Stimulated activated memory B cell treated with anti-CD40 and anti-IgM and Interleukin-4, amounts not matched to agents 10 μg/mL and 1 μg/mL and 100 μg/mL, for 72 hours (primary cell): ENCODE results near the gene HAUS7.

Experiments used
- ATAC-seq: fragments of 150-1000 bp; cut with Tn5 transposase; 2 replicates; pipeline ENCODE4 v1.10.0; 2021
- H3K27ac Mint-ChIP-seq: one replicate; pipeline ENCODE4 v1.8.0; 2022; ENCODE audit warnings: mild to moderate bottlenecking, mixed read lengths
- H3K27me3 Mint-ChIP-seq: one replicate; pipeline ENCODE4 v1.8.0; 2022; ENCODE audit warnings: mixed read lengths
- H3K36me3 Mint-ChIP-seq: one replicate; pipeline ENCODE4 v1.8.0; 2022; ENCODE audit warnings: mixed read lengths
- H3K4me1 Mint-ChIP-seq: one replicate; pipeline ENCODE4 v1.8.0; 2022; ENCODE audit warnings: mixed read lengths
- H3K4me3 Mint-ChIP-seq: one replicate; pipeline ENCODE4 v1.8.0; 2022; ENCODE audit warnings: mild to moderate bottlenecking, moderate library complexity, mixed read lengths
- H3K9me3 Mint-ChIP-seq: one replicate; pipeline ENCODE4 v1.8.0; 2022; ENCODE audit warnings: mixed read lengths

The HAUS7 gene

DNA sequence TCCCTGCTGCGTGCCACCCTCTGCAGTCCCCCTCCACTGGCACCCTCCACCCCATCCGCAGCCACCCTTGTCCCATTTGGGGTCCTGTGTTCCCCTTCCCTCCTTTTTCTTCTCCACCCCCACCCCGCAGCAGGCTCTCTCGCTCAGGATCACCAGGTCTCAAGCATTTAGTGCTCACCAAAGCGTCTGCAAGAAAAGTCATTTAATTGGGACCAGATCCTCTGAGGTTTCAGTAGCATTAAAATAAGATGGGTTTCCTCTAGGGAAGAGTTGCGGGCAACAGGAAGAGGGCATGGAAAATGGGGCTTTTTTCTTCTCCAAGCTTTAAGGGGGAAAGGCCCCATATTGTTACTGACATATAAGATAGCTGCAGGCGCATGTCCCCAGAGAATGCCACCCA, 4.9 kb upstream of the HAUS7 start:
- Mint-ChIP-seq H3K4me1 (no peaks in the 10 kb centered on the region), H3K36me3 (no peaks in the 10 kb centered on the region), H3K27ac (no peak overlapping the region), H3K4me3 (peak overlapping the region; percentile 48), H3K27me3 (peaks cover 31% of the 10 kb centered on the region), H3K9me3 (no peaks in the 10 kb centered on the region)
- no peak for ATAC-seq

DNA sequence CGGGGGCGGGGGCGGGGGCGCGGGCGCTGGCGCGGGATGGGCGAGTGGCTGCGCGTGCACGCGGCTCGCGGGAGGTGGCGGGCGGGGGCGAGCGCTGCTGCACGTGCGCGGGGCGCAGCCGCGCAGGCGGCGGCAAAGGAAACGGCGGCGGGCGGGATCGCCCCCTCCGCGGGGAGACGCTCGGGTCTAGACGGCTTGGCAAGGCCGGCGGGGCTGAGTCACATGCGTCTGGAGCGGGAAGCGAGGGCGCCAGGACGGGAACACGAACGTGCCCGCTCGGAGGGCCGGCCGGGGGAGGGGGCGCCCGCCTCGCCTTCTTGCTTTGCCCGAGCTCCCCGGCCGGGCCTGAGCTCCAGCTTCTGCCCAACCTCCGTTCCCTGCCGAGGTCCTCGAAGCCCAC, 4.3 kb upstream of the HAUS7 start:
- peaks cover 31% of the 10 kb centered on the region for H3K27me3 Mint-ChIP-seq
- no peaks in the 10 kb centered on the region for H3K4me1 Mint-ChIP-seq
- H3K9me3 Mint-ChIP-seq: no peaks in the 10 kb centered on the region
- H3K4me3 Mint-ChIP-seq: no peak overlapping the region
- H3K27ac Mint-ChIP-seq: no peak overlapping the region
- ATAC-seq: no peak
- no peaks in the 10 kb centered on the region for H3K36me3 Mint-ChIP-seq

DNA sequence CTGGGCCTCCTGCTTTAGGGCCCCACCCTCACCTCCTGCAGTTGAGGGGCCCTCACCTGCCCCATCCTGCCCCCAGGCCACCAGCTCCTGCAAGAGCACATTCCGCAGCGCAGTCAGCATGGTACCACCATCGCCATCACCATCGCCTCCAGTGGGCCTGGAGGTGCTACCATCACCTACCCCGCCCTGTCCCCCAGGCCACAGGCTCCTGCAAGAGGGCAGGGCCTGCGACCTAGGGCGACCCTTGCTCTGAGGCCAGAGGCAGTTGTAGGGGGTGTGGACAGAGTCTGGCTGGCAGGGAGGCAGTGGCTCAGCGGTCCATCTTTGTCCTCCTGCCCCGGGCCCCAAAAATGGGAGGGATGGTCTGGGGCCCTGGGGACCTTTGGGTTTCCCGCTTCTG, 3.9 kb upstream of the HAUS7 start:
- no peak for ATAC-seq
- Mint-ChIP-seq H3K4me3 (peak overlapping the region; percentile 53), H3K36me3 (no peaks in the 10 kb centered on the region), H3K27ac (no peak overlapping the region), H3K9me3 (no peaks in the 10 kb centered on the region), H3K4me1 (no peaks in the 10 kb centered on the region), H3K27me3 (peaks cover 27% of the 10 kb centered on the region)

DNA sequence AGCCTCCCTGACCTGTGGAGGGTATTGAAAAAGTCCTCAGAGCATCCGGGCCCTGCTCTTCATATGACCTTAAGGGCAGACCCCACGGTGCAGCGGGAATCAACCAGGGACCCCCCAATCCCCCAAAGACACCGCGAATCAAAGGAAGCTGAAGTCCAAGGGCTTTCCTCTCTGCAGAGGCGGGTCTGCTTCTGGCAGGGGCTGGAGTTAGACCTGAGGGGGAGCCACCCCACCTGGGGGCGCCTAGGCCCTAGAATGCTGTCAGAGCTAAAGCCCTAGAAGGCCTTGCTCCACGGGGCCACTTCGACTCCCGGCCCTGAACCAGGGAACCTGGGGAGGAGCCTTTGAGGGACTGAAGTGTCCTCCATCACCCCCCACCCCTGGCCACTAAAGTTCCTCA, 2.8 kb upstream of the HAUS7 start:
- ATAC-seq: no peak
- no peaks in the 10 kb centered on the region for H3K9me3 Mint-ChIP-seq
- peaks cover 17% of the 10 kb centered on the region for H3K27me3 Mint-ChIP-seq
- no peak overlapping the region for H3K27ac Mint-ChIP-seq
- no peaks in the 10 kb centered on the region for H3K36me3 Mint-ChIP-seq
- H3K4me3 Mint-ChIP-seq: no peak overlapping the region
- H3K4me1 Mint-ChIP-seq: peaks cover 2% of the 10 kb centered on the region

DNA sequence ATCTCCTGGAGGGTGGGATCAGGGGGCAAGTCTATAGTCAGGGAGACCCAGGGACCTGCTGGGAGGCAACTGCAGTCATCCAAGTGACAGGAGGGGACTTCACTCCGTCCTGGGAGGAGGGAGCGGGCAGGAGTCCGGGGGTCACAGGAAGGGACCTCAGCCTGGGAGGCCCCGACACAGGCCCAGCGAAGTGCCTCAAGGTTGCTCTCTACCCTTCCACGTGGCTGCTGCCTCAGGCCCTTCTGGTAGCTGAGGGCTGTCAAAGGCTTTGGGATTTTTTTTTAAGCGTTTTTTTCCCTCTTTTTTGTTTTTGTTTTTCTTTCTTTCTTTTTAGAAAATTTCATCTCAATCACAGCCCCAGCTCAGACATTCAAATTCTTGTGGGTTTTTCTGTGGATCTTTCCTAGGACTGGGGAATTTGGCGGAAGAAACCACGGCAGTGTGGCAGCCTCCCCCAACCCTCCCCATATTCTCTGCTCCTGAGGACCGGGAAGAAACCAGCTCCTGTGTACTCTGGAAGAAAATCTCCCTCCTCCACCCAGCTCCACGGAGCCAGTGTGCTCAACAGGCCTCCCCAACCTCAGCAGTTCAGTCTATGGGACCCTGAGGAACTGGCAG, 1.4 kb upstream of the HAUS7 start:
- no peak for ATAC-seq
- H3K27ac Mint-ChIP-seq: no peak overlapping the region
- H3K9me3 Mint-ChIP-seq: no peaks in the 10 kb centered on the region
- H3K36me3 Mint-ChIP-seq: no peaks in the 10 kb centered on the region
- peaks cover 9% of the 10 kb centered on the region for H3K27me3 Mint-ChIP-seq
- H3K4me3 Mint-ChIP-seq: no peak overlapping the region
- peaks cover 13% of the 10 kb centered on the region for H3K4me1 Mint-ChIP-seq

DNA sequence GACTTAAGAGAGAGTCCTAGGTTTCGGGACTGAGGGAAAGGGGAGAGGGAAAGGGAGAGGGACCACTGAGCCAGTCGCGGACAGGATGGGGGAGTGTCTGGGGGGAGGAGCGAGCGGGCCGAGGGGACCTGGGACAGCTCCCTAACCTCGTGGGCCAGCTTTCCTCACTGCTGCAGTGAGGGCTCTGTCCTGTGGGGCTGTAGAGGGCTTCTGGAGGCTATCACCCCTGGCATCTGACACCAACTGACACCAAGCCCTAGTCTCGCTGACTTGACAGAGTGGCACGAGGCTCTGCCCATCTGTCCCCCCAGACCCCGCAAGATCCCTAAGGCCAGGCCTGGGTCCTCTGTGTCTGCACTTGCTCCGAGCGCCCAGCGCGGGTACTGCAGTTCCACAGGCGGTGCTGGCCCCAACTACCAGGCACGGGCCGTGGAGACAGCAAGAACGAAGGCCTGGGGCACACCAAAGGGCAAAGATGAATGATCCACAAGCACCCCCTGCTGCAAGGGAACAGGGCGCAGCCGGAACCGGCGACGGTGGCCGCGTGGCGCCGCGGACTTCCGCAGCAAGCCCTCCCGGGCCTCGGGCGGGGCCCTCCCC, 465 bp downstream of the HAUS7 start:
- H3K4me3 Mint-ChIP-seq: peak overlapping the region; percentile 78
- H3K27ac Mint-ChIP-seq: peak overlapping the region; percentile 22
- H3K9me3 Mint-ChIP-seq: no peaks in the 10 kb centered on the region
- H3K27me3 Mint-ChIP-seq: no peaks in the 10 kb centered on the region
- H3K4me1 Mint-ChIP-seq: peaks cover 13% of the 10 kb centered on the region
- no peaks in the 10 kb centered on the region for H3K36me3 Mint-ChIP-seq
- ATAC-seq: peak; percentile 68

DNA sequence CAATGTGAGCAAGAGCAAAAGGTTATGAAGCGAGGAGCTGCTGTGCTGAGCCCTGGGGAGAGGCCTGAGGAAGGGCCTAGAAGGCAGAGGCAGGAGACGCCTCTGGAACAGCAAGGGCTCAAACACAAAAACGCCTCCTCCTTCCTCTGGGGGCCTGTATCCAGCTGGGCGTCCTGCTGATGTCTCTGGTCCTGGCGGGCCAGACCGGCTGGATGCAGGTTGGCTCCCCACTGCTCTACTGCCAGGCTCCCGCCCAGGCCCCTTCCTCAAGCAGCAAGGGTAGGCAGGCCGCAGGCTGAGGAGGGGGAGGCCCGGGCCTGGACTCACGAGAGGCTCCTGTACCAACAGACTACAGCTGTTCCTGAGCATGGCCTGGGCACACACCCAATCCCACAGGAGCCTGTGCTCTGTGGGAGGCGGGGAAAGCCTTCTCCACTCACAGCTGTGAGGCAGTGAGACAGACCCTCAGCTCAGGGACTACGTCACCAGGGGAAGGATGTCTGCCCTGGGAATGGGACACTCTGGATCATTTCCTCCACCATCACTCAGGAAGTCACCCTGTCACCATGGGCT, 2.3 kb downstream of the HAUS7 start:
- Mint-ChIP-seq H3K27me3 (no peaks in the 10 kb centered on the region), H3K4me1 (peaks cover 13% of the 10 kb centered on the region), H3K36me3 (peaks cover 8% of the 10 kb centered on the region), H3K4me3 (no peak overlapping the region), H3K9me3 (no peaks in the 10 kb centered on the region), H3K27ac (no peak overlapping the region)
- no peak for ATAC-seq

DNA sequence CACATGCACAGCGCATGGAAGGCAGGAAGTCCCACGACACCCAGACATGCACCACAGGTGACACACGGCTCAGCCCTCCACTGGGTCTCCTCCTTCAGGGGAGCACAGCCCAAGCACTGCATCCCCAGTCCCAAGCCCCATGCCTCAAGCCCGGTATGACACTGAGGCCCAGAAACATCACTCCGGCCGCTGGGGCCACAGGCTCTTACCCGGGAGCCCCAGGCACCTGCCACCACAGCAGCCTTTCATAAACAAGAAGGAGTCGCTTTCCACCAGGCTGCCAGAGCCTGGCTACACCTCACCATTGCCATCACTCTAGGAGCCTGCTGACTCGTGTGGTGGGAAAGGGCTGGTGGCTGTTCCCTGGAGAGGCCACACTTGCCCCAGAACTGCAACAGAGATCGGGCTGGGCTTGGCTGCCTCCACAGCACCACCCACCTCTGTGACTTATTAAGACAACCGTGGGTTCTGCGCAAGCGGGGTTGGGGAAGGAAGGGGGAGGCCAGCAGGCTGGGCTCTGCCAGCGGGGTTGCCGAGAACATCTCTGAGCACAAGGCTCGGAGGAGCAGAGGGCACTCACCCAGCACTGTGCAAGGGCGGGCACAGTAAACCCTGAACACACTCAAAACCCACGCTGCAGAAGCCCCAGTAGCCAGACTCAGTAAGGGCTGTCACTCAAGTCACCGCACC, 4.5 kb downstream of the HAUS7 start:
- ATAC-seq: no peak
- Mint-ChIP-seq H3K36me3 (peaks cover 14% of the 10 kb centered on the region), H3K27ac (no peak overlapping the region), H3K27me3 (no peaks in the 10 kb centered on the region), H3K4me3 (no peak overlapping the region), H3K9me3 (no peaks in the 10 kb centered on the region), H3K4me1 (peaks cover 17% of the 10 kb centered on the region)

DNA sequence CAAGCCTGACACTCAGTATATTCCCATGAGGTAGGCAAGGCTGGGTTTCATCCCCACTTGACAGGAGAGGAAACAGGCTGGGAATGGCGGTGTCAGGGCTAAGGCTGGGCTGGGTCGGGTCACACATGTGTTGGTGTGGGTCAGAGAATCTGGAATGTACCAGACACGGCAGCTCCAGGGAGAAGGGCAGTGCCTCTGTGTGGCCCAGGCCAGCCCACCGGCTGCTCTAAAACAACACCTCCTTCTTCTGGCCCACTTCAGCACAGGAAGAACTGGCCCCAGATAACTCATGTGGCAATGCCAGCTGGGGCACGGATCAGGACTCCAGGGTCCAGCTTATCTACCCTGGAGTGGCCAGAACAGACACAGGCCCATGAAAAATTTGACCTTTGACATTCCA, 6.3 kb downstream of the HAUS7 start:
- H3K9me3 Mint-ChIP-seq: no peaks in the 10 kb centered on the region
- peaks cover 18% of the 10 kb centered on the region for H3K4me1 Mint-ChIP-seq
- H3K36me3 Mint-ChIP-seq: peaks cover 18% of the 10 kb centered on the region
- no peak for ATAC-seq
- no peak overlapping the region for H3K27ac Mint-ChIP-seq
- H3K27me3 Mint-ChIP-seq: no peaks in the 10 kb centered on the region
- no peak overlapping the region for H3K4me3 Mint-ChIP-seq

DNA sequence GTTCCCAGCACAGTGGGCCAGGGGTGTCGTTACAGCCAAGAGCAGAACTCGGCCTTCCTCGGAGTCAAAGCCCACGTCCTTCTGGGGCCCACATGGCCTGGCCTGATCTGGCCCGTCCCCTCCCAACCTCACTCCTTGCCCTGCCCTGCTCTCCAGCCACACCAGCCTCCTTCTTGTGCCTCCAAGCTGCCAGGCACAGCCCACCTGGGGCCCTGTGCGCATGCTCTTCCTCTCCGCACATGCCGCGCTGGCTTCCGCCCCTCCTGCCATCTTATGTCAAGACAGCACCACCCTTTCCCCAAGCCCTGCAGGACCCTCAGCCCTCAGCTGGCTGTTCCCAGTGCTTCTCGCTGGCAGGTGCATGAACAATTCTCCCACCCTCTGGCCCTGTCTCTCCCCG, 6.8 kb downstream of the HAUS7 start:
- H3K9me3 Mint-ChIP-seq: no peaks in the 10 kb centered on the region
- no peak overlapping the region for H3K27ac Mint-ChIP-seq
- no peaks in the 10 kb centered on the region for H3K27me3 Mint-ChIP-seq
- peaks cover 18% of the 10 kb centered on the region for H3K4me1 Mint-ChIP-seq
- H3K4me3 Mint-ChIP-seq: no peak overlapping the region
- ATAC-seq: no peak
- peaks cover 23% of the 10 kb centered on the region for H3K36me3 Mint-ChIP-seq

DNA sequence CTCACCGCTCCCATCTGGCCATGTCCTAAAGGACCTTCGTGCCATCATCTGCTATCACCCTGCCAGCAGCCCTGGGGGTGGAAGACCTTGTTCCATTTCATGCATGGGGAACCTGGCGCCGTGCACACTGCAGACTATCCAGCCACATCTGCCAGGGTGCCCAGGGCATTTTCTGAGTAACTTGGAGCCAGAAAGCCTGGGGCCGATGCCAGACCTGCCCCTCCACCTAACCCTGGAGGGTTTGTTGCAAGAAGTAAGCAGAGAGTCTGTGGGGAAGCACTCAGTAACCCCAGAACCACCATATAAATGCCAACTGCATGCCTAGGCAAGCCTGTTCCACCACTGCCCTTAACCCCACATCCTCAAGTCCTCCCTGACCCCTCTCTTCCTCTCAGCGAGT, 7.3 kb downstream of the HAUS7 start:
- Mint-ChIP-seq H3K27ac (no peak overlapping the region), H3K4me1 (peaks cover 16% of the 10 kb centered on the region), H3K4me3 (no peak overlapping the region), H3K36me3 (peaks cover 25% of the 10 kb centered on the region), H3K9me3 (no peaks in the 10 kb centered on the region), H3K27me3 (no peaks in the 10 kb centered on the region)
- ATAC-seq: no peak

DNA sequence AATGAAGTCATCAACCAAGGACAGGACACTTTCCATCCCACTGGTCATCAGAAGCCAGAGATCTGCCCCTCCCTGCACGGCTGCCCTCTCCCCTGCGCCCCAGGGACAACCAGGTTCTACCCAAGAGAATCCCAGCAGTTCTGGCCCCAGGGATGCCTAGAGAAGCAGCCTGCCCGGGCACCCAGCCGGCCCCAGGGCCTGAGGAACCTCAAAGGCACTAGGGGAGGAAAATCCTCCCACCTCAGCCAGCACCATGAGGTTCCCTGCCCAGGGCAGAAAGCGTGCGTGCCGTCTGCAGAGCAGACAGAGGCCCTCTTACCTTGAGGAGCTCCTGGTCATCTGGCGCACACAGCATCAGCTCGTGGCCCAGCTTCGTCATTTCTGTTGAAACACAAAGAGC, 8.1 kb downstream of the HAUS7 start:
- no peak overlapping the region for H3K4me3 Mint-ChIP-seq
- no peaks in the 10 kb centered on the region for H3K27me3 Mint-ChIP-seq
- peaks cover 8% of the 10 kb centered on the region for H3K4me1 Mint-ChIP-seq
- no peak for ATAC-seq
- no peak overlapping the region for H3K27ac Mint-ChIP-seq
- H3K36me3 Mint-ChIP-seq: peaks cover 25% of the 10 kb centered on the region
- H3K9me3 Mint-ChIP-seq: no peaks in the 10 kb centered on the region

DNA sequence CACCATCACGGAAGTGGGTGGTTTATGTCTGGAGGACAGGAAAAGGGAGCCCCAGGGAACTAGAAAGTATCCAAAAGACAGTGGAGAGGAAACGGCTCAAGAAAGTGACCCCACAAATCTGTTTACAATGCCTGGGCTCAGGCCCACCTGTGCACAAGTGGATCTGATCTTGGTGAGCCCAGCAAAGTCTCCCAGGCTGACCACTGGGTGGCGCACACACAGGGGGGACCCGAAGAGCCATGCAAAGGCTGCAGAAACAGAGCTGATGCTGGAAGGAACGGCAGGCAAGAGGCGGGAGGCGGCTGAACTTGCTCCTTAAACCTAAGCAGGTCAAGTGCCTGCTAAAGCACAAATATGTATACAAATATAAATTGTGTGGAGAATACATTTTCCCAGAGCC, 9.6 kb downstream of the HAUS7 start:
- no peak overlapping the region for H3K27ac Mint-ChIP-seq
- H3K9me3 Mint-ChIP-seq: no peaks in the 10 kb centered on the region
- H3K36me3 Mint-ChIP-seq: peaks cover 30% of the 10 kb centered on the region
- H3K4me3 Mint-ChIP-seq: no peak overlapping the region
- H3K27me3 Mint-ChIP-seq: no peaks in the 10 kb centered on the region
- no peak for ATAC-seq
- peaks cover 5% of the 10 kb centered on the region for H3K4me1 Mint-ChIP-seq

DNA sequence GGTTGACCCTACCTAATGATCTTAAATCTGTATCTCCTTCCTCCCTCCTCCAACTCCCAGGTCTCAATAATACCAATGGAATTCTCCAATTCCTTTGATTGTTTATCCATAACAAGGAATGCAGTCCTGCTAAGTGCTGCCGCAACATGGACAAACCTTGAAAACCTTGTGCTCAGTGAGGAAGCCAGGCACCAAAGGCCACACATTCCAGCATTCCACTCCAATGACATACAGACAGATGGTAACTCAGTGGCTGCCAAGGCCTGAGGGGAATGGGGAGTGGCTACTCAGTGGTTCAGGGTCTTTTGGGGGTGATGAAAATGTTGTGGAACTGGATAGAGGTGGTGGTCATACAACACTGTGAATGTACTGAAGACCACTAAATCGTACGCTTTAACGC, 10.4 kb downstream of the HAUS7 start:
- Mint-ChIP-seq H3K4me3 (no peak overlapping the region), H3K27me3 (no peaks in the 10 kb centered on the region), H3K27ac (no peak overlapping the region), H3K9me3 (no peaks in the 10 kb centered on the region), H3K4me1 (peaks cover 5% of the 10 kb centered on the region), H3K36me3 (peaks cover 30% of the 10 kb centered on the region)
- no peak for ATAC-seq

DNA sequence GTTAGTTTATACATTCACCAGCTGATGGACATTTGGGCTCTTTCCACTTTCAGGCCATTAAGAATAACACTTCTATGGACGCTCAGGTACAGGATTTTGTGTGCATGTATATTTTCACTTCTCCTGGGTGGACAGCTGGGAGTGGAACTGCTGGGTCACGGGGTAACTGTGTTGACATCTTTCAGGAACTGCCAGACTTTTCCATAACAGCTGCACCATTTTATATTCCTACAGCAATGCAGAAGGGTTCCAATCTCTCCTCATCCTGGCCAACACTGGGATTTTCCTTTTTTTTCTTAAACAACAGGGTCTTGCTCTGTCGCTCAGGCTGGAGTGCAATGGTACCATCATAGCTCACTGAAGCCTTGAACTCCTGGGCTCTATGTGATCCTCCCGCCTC, 11.9 kb downstream of the HAUS7 start:
- Mint-ChIP-seq H3K4me3 (no peak overlapping the region), H3K36me3 (peaks cover 22% of the 10 kb centered on the region), H3K27ac (no peak overlapping the region), H3K27me3 (no peaks in the 10 kb centered on the region), H3K9me3 (no peaks in the 10 kb centered on the region), H3K4me1 (peaks cover 5% of the 10 kb centered on the region)
- ATAC-seq: no peak
